Hematopoietic multipotent progenitor cell treated with erythropoietin and hydrocortisone succinate and interleukin-3 and kit ligand, for 17 days (in vitro differentiated cells): ENCODE measurements around the gene DEFB110.

ENCODE experiments used
- DNase-seq: peaks from one replicate; pipeline ENCODE4 v3.0.0-alpha.2; 2015; ENCODE audit warnings: low spot score

The DEFB110 gene

DNA sequence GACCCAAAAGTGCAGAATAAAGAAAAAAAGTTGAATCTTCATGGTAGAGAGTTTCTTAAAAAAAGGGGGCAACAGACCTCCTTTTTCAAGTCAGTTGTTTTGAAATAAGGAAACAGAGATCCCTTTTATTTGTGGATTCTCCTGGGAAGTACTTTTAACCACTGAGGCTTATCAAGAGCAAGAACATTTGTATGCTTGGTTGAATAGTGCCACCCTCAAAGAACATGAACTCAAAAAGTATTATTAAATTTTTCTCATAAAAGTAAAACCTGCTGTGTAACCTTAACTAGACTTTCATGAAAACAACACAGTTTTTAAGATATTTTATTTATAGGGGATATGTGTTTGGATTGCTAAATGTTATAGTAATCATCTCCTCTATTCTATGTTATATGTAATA, at the start of gene DEFB110:
Gene DEFB110 (minus strand): TSS at position 101 of the 400 bp plus-strand sequence. CDS start 59 bp downstream, at position 42.
- no peak for DNase-seq

DNA sequence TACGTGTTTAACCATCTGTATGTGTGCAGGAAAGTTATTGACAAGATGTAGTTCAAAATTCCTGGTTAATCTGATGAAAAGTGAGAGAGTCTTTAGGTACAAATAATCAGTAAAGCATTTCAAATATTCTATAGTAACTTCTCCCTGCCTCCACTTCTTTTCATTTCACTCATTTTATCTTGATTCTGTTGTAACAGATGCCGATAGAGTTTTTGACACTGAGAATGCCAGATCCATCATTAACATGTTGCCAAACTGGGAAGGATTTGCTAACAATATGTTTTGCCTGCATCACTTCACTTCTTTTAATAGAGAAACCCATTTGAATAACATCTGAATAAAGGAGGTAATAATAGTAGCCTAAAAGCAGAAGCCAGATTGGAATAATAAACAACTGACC, 48.3 kb upstream of the DEFB110 start:
- no peak for DNase-seq

- DNase-seq = no peak
Observed at GRCh38 chr6:50062051-50062450, 40.3 kb upstream of the DEFB110 start.

DNA sequence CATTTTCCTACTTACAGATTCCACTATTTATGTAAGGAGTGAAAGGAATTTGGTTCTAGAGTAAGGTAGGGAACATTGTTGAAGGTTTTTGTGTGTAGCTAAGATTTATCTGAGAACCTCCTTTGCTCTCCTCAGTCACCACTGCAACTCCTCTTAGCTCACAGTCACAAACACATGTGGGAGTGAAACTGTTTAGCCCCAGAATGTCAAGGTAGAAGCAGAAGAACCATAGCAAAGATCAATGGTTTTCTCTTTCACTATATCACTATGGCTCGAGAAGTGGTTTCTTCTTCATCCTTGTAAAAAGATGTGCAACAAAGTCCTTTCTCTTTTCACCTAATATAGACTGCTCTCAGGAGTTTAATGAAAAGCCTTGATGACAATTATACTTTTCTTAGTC, 34.4 kb upstream of the DEFB110 start:
- DNase-seq = no peak

DNA sequence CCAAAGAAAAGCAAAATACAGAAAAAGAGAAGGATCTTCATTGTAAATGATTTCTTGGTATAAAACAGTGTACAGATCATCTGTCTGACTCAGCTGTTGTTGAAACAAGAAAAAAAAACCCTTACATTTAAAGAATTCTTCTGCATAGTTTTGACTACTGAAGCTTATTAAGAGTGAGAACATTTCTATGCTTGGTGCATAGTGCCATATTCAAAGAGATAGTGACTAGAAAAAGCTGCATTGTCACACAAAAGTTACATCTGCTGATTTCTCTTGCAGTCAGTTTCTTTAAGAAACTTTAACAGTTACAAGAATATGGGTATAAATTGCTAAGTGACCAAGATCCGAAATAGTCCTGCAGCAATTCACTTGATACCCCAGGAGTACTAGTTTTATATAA, 28.0 kb upstream of the DEFB110 start, which contains the start of gene DEFB112:
Gene DEFB112 (minus strand): TSS at position 101 of the 400 bp plus-strand sequence. CDS start 60 bp downstream, at position 41.
- no peak for DNase-seq

DNA sequence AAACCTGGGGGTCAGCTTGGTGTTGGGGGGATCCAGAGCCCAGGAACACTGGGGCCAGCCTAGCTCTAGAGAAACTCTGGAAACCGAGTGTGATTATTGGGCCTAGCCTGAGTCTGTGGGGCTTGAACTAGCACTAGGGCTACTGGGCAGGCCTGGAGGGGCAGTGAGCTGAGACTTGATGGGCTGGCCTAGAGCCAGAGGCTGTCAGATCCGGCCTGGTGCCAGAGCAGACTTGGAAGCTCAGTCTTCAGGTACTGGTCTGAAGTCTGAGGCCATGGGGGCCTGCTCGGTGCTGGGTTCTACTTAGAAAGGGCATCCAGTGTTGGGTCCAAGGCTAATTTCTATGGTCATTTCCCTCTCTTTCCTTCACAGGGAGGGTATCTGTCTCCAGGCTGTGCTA, 25.2 kb upstream of the DEFB110 start:
- no peak for DNase-seq

- no peak for DNase-seq
Observed at GRCh38 chr6:50030777-50031562, 9.2 kb upstream of the DEFB110 start.

DNA sequence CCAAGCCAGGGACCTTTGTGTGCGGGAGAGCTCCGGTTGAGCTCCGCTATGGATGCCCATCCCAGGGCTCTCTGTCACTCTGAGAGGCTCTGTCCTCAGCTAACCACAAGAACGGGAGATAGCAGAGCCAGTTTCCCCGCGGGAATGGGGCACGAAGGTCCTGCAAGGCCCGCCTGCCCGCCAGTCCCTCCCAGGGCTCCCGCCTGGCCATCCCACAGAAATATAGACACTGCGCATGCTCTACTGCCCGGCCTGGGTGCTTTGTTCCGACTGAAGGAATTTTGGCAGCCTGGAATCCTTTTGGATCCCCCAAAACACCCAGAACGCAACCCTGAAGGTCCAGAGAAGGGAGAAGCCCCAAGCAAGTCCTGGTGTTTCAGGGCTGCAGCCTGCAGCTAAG, 8.6 kb upstream of the DEFB110 start:
- DNase-seq = no peak

DNA sequence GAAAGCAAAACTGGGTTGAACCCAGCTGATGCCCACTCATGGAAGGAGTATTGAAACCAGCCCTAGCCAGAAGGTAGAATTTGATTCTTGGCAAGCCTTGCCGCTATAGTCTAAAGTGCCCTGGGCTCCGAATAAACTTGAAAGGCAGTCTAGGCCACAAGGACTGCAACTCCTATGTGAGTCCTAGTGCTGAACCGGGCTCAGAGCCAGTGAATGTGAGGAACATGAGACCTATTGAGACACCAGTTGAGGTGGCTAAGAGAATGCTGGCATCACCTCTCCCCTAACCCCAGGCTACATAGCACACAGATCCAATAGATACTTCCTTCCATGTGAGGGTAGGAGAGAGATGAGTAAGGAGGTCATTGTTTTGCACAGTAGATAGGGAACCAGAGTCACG, 3.5 kb upstream of the DEFB110 start:
- no peak for DNase-seq

- DNase-seq = no peak
Observed at GRCh38 chr6:50007819-50008218, 14.0 kb downstream of the DEFB110 start.

- DNase-seq = no peak
Observed at GRCh38 chr6:50003139-50003538, 18.7 kb downstream of the DEFB110 start.

- DNase-seq = no peak
Observed at GRCh38 chr6:49995278-49995677, 26.5 kb downstream of the DEFB110 start.

GRCh38 chr6:49988900-49989299, 32.9 kb downstream of the DEFB110 start:
- DNase-seq = no peak

- no peak for DNase-seq
Observed at GRCh38 chr6:49987749-49988148, 34.0 kb downstream of the DEFB110 start.

DNA sequence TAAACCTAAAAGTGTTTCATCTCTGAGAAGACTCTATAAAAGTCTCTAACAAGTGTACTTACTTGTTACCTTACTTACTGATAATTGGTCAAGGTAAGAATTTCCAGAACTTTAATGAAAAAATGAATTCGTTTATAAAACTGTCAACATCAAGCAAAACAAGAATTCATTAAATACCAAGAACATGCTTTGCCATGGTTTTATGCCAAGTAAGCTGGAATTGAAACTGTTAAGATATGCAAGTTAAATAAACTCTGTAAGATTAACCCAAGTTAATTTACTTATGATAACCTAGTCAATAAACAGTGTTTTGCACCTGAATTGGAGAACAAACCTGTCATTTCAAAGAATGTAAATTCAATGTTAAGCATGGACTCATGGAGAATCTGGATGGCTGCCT, 35.2 kb downstream of the DEFB110 start:
- DNase-seq = no peak

GRCh38 chr6:49982046-49982445, 39.7 kb downstream of the DEFB110 start:
- DNase-seq = no peak

- DNase-seq = no peak
Observed at GRCh38 chr6:49980898-49981297, 40.9 kb downstream of the DEFB110 start.

DNA sequence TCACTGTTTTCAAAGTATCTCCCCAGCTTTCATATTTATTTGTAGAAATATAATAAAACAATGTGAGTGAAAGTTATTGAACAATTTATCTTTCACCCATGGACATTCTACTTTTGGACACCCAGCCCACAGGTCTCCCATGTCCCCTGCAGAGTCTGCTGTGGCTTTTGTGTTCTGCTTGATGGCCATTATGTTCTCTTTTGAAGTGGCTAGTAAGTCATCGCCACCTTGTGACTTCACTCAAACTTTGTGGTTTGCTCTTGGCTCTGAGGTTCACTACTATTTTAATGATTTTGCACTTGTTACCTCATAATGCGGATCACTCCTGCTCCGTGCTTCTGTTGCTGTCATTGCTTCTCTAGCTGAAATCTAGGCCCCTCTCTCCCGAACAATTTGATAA, 42.2 kb downstream of the DEFB110 start:
- no peak for DNase-seq

- DNase-seq = no peak
Observed at GRCh38 chr6:49978332-49979226, 43.2 kb downstream of the DEFB110 start.

GRCh38 chr6:49969605-49970004, 52.2 kb downstream of the DEFB110 start, which contains the start of gene DEFB113:
Gene DEFB113 (minus strand): TSS chr6:49969625. CDS start chr6:49969625, 0 bp downstream.
- no peak for DNase-seq
